Esophagus squamous epithelium (tissue), 5 donors: Measurements from ENCODE around the gene TPSD1. TPM values are rescaled to one million over a fixed set of nuclear protein-coding genes. Genes with fewer than 3 reads are reported as not detected.

Experiments
- DNase-seq: peaks from one replicate; lab custom pipeline; 2025; lab: John Stamatoyannopoulos, UW
- H3K27ac ChIP-seq, 4 donors: fragments of 200-600 bp; sonication (generic); one replicate each; pipeline ENCODE4 v1.5.1; 2016 to 2019; ENCODE audit warnings: mild to moderate bottlenecking in 1 of 4
- H3K27me3 ChIP-seq, 4 donors: fragments of 200-600 bp; sonication (generic); 1 replicate in 3 of 4; 2 replicates in 1 of 4; pipeline versions ENCODE4 v1.5.1 to v1.6.0; 2017 to 2021; ENCODE audit warnings: antibody characterized with exemption in 1 of 4
- H3K36me3 ChIP-seq, 3 donors: fragments of 200-600 bp; sonication (generic); one replicate each; pipeline ENCODE4 v1.5.1; 2016 to 2019
- H3K4me1 ChIP-seq, 3 donors: fragments of 200-600 bp; sonication (generic); one replicate each; pipeline ENCODE4 v1.5.1; 2017 to 2019
- H3K4me3 ChIP-seq, 4 donors: fragments of 200-600 bp; sonication (generic); 1 replicate in 3 of 4; 2 replicates in 1 of 4; pipeline ENCODE4 v1.5.1; 2016 to 2019; ENCODE audit warnings: mild to moderate bottlenecking in 2 of 4, moderate library complexity in 1 of 4
- H3K9me3 ChIP-seq, 3 donors: fragments of 200-600 bp; sonication (generic); one replicate each; pipeline ENCODE4 v1.5.1; 2016 to 2019
- CTCF ChIP-seq, 6 experiments: fragments of 450-650 bp in 4 of 6; fragments of 200-600 bp in 2 of 6; sonication (generic) in 2 of 6; IDR thresholded peaks; one replicate each; pipeline ENCODE4 v1.5.1; 2016 to 2019; ENCODE audit warnings: antibody characterized with exemption in 6 of 6, mild to moderate bottlenecking in 4 of 6, moderate library complexity in 4 of 6
- POLR2A ChIP-seq, 4 donors: fragments of 450-650 bp; IDR thresholded peaks; one replicate each; pipeline ENCODE4 v1.6.1; 2017; ENCODE audit warnings: antibody characterized with exemption in 4 of 4, mild to moderate bottlenecking in 4 of 4, moderate library complexity in 3 of 4
- WGBS, 2 donors: methylation state at CpG; one replicate each; pipeline ENCODE4 v1.1.5; 2018; 5-methylcytosine and 5-hydroxymethylcytosine counted together
- intact Hi-C: fragments of 100-400 bp; cut with DNase I; formaldehyde crosslinking; loops from one replicate; pipeline ENCODE4 v1.15.0; 2022
- total RNA-seq, 4 donors: library from RNA; depleted of rRNA; stranded (reverse); fragments of >200 nt; gene quantifications; one replicate each; pipeline ENCODE4 v1.1.0, GENCODE V29; 2016
- donor health status: DM: yes; HTN: yes; CAD: no.

Gene TPSD1
- total RNA-seq, 4 donors from 2014 or later: 0.91 to 5.9 TPM; not detected in 2

GRCh38 chr16:1260101-1260680 lies 4.3 kb downstream of the TPSD1 start:
- H3K27ac ChIP-seq: no peak overlapping the region
- DNase-seq: no peak
- H3K36me3 ChIP-seq: no peaks in the 10 kb centered on the region
- intact Hi-C loops: loop anchor here (10.0 kb wide), 1 partner anchor 785 kb away; no protein-coding TSS in a partner anchor
- peaks cover 5 to 18% (median 9%) of the 10 kb centered on the region in 3 donors for H3K4me1 ChIP-seq
- no peaks in the 10 kb centered on the region for H3K9me3 ChIP-seq
- no peak for TF ChIP-seq CTCF (IDR thresholded peaks at IDR 0.05)
- TF ChIP-seq POLR2A (IDR thresholded peaks at IDR 0.05): no peak
- H3K4me3 ChIP-seq: no peak overlapping the region
- WGBS, 2 donors: 35% methylated on average over 4 of the region's 36 CpGs; no CpG with 5 or more reads in 1 of the 2 donors
- peaks cover 0 to 85% (median 21%) of the 10 kb centered on the region in 4 donors for H3K27me3 ChIP-seq

DNA sequence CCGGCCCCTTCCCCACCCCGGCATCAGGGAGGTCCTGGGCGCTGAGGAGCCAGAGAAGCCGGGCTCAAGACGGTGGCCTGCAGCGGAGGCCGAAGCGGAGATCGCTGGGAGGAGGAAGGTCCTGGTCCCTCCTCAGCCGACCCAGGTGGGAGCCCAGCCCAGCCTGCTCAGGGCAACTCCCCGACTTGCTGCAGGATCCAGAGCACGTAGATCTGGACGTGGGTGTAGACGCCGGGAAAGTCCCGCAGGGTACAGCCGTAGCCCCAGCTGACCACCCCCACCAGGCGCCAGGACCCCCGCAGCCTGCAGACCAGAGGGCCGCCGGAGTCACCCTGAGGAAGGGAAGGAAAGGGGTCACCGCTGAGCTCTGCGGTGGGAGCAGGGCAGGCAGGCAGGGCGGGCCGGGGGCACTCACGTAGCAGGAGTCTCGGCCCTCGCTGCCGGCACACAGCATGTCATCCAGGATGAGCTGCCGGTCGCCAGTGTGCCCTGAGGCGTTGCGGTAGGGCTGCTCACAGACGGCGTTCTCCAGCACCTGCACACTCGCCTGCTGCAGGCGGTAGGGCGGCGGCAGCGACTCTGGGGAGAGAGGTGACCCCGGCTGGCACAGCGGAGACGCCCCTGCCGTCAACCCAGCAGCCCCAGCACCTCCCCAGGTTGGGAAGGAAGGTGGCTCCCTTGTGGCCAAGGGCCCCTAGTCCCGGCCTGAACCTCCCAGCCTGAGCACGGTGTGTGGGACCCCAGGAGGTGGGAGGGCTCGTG lies 5.4 kb downstream of the TPSD1 start:
- intact Hi-C loops: loop anchor here (10.0 kb wide), 1 partner anchor 787 kb away; no protein-coding TSS in a partner anchor
- no peak for DNase-seq
- no peak overlapping the region for H3K4me3 ChIP-seq
- TF ChIP-seq POLR2A (IDR thresholded peaks at IDR 0.05): no peak
- TF ChIP-seq CTCF (IDR thresholded peaks at IDR 0.05): no peak
- H3K9me3 ChIP-seq: no peaks in the 10 kb centered on the region
- H3K4me1 ChIP-seq: peaks cover 5 to 18% (median 9%) of the 10 kb centered on the region in 3 donors
- peaks cover 0 to 84% (median 21%) of the 10 kb centered on the region in 4 donors for H3K27me3 ChIP-seq
- H3K36me3 ChIP-seq: no peaks in the 10 kb centered on the region
- WGBS, 2 donors: 24 to 42% methylated on average over 3 to 4 of the region's 47 CpGs
- no peak overlapping the region for H3K27ac ChIP-seq

GRCh38 chr16:1262210-1262845 lies 6.5 kb downstream of the TPSD1 start:
- intact Hi-C loops: loop anchor here (10.0 kb wide), 1 partner anchor 788 kb away; no protein-coding TSS in a partner anchor
- peaks cover 0 to 84% (median 21%) of the 10 kb centered on the region in 4 donors for H3K27me3 ChIP-seq
- no peak overlapping the region for H3K4me3 ChIP-seq
- peaks cover 5 to 18% (median 9%) of the 10 kb centered on the region in 3 donors for H3K4me1 ChIP-seq
- TF ChIP-seq POLR2A (IDR thresholded peaks at IDR 0.05): no peak
- no peak for TF ChIP-seq CTCF (IDR thresholded peaks at IDR 0.05)
- H3K27ac ChIP-seq: no peak overlapping the region
- no peak for DNase-seq
- WGBS, 2 donors: 58 to 70% methylated on average over 2 to 4 of the region's 32 CpGs
- H3K36me3 ChIP-seq: no peaks in the 10 kb centered on the region
- H3K9me3 ChIP-seq: no peaks in the 10 kb centered on the region

DNA sequence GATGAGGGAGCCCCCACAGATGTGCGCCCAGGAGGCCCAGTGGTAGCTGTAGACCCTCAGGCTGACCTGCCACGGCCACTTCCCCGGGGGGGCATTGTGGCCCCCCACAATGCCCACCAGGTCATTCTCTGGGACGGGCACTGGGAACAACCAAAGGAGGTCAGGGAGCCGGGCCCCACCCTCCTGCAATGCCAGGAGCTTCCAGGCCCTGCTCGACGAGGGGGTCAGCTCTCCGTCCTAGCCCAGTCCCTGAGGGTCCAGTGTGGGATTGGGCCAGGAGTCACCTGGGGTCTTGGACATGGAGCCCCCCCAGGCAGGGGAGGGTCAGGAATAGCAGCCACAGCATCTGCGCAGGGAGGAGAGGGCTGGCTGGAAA lies 7.0 kb downstream of the TPSD1 start:
- Histone ChIP-seq H3K9me3 (no peaks in the 10 kb centered on the region), H3K4me3 (no peak overlapping the region), H3K27me3 (peaks cover 0 to 84% (median 21%) of the 10 kb centered on the region in 4 donors), H3K36me3 (no peaks in the 10 kb centered on the region), H3K4me1 (peaks cover 5 to 18% (median 9%) of the 10 kb centered on the region in 3 donors), H3K27ac (no peak overlapping the region)
- no CpG with 5 or more reads among the region's 9 CpGs for WGBS, 2 donors
- no peak for TF ChIP-seq CTCF (IDR thresholded peaks at IDR 0.05)
- no peak for TF ChIP-seq POLR2A (IDR thresholded peaks at IDR 0.05)
- DNase-seq: no peak
- intact Hi-C loops: loop anchor here (10.0 kb wide), 1 partner anchor 788 kb away; no protein-coding TSS in a partner anchor
